ENCODE data around the gene MTUS2.
"Not testable (repeated sequence)": the region's sequence is repeated elsewhere in the genome, so short reads cannot be mapped to it uniquely, and the experiment has no call there.

The MTUS2 gene

DNA sequence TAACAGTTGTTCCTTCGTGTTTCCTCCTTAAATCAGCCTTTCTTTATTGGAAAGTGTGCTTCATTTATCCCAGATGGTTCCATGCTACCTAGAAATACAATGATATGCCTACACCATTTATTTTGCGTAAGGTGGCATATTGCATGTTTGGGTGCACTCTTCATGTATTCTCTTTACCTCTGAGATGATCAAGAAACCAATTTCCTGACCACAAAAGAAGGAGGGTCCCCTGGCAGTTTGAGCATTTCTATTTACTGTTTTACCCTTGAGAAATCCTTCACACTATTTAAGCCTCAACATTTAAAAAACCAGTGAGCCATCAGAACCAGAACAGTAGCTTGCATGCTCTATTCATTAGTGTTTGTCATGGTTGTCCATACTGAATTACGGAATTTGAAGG, 354.0 kb downstream of the MTUS2 start:
- no peak for DNase-seq

DNA sequence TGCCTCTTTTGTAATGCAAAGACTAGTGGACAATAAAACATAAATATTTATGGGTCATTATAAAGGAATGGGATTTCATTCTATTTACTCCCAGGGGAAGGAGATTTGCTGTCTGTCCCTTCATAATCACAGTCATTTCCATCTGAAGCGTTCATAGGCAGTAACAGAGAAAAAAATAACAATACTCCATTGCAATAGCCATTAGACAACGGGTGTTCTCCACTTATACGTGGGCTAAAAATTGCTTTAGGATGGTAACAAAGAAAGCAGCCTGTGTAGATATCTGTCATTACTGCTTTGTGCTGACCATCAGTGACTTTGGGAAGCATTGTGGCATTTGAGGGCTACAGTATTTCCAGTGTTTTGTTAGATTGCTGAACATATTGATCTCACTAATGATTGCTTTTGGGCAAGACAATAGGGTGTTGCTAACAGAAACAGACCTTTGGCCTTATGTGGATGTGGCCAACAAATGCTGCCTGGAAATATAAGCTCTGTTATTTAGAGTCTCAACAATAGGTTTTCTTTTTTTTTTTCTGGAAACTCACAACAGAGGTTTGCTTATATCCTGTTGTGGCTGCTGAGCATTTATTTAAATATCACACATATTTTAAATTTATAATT, 355.2 kb downstream of the MTUS2 start:
- DNase-seq = no peak

DNA sequence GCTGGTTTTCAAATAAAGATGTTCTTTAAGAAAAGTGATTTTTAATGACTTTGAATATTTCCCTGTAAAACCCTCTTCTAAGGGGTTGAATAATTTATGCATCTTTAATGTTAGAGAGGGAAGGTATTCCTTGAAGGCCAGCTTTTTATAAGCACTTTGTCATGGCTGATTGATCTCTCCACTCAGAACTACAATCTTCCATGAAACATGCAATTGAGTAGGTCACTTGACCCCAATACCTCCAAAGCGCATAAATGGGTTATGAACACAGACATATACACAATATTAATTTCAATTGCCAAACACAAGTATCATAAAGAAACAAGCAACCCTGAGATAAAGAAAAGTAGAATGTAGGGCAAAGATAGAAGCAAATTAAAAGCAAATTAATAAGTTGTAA, 359.9 kb downstream of the MTUS2 start:
- no peak for DNase-seq

DNA sequence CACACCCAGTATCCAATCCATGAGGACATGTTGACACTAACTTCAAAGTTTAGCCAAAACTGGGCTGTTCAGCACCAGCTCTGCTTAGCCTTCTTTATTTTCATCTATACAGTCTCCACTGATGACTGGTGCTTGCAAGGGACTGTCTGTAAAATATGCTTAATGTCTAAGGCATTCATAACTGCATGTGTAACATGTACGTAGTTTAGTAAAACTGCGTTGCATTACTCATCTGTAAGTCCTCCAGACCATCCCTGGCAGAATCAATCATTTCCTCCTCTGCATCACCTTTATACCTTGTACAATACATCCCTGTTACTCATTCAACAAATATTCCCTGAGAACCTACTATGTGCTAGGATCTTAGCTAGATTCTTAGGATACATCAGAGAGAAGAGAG, 362.1 kb downstream of the MTUS2 start:
- no peak for DNase-seq

DNA sequence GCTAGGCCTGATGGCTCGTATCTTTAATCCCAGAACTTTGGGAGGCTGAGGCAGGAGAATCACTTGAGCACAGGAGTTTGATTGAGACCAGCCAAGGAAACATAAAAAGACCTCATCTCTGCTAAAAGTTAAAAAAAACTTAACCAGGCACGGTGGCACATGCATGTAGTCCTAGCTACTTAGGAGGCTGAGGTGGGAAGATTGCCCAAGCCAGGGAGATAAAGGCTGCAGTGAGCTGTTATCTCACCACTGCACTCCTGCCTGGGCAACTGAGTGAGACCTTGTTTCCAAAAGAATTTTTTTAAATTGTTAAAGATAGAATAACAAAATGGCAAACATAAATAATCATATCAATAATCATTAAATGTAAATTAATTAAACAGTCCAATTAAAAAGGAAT, 365.8 kb downstream of the MTUS2 start:
- no peak for DNase-seq

DNA sequence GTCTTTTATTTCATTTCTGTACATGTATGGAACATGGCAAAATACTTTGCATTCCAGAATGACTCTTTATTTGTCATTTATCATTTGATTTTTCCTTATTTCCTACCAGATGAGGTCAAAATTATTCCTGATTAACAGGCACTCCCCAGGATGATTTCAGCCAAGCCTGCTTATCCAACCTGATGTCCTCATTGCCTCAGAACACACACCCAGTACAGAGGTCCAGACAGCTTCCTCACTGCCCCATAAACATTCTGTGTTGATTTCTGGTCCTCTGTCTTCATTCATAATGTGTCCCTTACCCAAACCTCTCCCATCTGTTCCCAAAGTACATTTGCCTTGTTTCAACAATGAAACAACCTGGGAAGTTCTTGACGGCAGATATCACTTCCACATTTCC, 367.4 kb downstream of the MTUS2 start:
- no peak for DNase-seq

DNA sequence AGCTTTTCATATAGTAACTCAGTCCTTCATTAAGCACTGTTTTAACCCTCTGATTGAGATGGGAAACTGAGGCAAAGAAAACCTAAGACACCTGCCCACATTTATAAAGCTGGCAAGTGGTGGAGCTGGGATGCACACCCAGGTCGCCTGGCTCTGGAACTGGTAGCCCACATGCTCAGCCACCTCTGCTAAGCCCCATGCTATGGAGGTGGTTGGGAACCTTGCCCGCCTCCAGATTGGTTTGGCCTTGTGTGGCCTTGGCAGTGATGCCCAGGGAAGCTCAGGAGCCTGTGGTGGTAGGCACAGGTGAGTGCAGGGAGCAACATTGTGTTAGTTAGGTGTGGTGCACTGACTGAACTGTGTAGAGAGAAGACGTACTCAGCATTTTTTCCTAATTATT, 370.2 kb downstream of the MTUS2 start:
- no peak for DNase-seq

DNA sequence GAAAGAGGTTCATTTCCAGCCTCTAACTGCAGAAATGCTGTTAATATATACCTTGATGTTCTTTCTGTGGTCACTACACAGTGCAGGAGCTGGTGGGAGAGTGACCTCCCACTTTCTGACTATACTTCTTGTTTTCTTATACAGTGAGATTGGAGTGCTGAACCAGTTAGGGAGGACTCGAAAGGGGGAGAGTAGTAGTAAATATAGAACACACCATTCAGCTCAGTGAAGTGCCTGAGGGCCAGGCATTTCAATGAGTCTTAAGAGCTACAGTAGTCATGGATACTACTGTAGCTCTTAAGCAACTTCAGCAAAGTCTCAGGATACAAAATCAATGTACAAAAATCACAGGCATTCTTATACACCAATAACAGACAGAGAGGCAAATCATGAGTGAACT, 372.9 kb downstream of the MTUS2 start:
- DNase-seq = no peak

DNA sequence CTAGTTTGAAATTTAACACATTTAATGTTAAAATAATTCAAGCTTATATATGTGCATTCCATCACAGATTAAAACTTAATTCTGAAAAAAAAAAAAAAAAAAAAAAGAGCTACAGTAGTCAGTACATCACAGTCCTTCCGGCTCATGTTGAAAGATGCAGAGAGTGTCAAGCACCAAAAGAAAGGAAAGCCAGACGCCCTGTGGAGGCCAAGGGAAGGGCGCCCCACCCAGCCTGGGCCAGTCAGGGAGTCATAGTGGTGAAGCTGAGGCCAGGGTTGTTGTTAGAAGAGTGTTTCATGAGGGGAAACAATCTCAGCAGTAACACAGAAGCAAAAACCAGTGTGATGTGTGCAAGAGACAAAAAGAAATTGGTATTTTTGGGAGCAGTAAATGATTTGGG, 375.3 kb downstream of the MTUS2 start:
- no peak for DNase-seq

DNA sequence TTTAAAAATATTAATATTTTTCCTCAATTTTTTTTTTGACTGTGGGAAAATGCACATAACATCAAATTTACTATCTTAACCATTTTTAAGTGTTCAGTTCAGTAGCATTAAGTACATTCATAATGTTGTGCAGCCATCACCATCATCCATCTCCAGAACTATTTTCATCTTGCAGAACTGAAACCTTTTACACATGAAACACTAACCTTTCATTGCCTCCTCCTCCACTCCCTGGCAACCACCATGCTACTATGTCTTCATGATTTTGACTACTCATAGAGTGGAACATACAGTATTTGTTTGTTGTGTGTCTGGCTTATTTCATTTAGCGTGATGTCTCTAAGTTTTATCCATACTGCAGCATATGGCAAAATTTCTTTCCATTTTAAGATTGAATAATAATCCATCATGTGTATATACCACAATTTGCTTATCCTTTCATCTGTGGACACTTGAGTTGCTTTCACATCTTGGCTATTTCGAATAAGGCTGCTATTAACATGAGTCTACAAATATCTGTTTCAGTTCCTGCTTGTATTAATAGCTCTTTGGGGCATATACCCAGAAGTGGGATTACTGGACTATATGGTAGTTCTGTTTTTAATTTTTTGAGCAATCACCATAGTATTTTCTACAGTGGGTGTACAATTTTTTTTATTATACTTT, 376.4 kb downstream of the MTUS2 start:
- no peak for DNase-seq

DNA sequence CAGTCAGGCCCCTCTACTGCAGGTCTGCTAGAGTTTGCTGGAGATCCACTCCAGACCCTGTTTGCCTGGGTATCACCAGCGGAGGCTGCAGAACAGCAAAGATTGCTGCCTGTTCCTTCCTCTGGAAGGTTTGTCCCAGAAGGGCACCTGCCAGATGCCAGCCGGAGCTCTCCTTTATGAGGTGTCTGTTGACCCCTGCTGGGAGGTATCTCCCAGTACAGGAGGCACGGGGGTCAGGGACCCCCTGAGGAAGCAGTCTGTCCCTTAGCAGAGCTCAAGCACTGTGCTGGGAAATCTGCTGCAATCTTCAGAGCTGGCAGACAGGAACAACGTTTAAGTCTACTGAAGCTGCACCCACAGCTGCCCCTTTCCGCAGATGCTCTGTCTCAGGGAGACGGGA, 382.6 kb downstream of the MTUS2 start:
- DNase-seq = not testable (repeated sequence)

DNA sequence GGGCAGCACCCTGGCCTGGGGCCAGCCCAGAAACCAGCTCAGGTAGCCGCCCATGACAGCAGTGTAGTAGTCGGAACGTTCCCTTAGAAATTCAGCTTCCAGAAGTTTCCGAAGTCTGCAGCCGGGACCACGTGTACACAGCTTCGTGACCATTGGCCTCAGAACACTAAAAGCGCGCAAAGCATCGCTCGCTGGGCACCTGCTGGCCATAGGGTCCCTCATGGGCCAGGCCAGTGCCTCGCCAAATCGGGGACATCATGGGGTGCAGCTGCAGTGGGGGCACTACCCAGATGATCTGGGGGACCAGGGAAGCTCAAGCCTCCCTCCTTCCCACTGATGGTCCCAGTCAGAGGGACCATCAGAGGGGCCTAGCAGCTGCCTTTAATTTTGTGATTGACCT, 384.5 kb downstream of the MTUS2 start:
- no peak for DNase-seq

DNA sequence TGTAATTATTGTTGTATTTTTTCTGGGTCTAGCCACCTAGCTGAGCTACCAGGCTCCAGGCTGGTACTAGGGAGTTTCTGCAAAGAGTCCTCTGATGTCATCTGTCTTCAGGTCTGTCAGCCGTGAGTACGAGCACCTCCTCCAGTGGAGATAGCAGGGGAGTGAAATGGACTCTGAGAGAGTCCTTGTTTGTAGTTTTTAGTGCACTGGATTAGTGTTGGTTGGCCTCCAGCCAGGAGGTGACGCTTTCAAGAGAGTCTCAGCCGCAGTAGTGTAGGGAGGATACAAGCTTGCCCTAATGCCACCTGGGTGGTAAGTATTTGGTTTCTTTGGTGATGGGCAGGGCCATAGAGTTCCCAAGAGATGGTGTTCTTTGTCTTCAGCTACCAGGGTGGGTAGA, 390.5 kb downstream of the MTUS2 start:
- DNase-seq = no peak

DNA sequence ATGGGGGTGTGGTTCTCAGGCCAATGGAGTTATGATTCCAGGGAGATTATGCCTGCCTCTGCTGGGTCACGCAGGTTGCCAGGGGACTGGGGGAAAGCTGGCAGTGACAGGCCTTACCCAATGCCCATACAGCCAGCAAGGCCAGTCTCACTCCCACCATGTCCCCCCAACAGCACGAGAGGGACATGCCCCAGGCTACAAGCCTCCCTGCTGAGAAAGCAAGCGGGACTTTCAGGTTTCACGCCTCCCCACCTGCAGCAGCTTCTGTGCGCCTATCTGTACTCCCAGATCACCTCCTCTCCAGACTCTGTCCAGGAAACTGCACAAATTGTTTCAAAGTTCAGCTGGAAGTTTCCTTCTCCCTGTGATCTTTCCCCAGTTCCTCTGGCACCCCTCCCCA, 391.0 kb downstream of the MTUS2 start:
- not testable (repeated sequence) for DNase-seq

DNA sequence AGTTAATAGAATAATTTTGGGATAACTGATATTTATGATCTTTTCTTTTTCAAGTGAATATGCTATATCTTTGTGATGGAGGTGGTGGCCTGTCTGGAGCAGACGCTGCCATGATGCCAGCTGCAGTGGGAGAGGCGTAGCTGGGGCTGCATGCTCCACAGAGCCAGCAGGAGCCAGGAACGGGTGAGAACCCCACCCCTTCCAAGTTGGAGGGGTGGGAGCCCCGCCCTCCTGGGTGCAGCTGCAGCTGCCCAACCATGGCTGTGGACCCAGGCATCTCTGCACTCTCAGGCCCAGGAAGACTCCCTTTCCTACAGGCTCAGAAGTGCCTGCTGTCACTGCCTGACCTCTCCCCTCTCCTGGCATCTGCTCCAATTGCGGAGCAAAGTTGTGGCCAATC, 402.3 kb downstream of the MTUS2 start:
- DNase-seq = no peak

DNA sequence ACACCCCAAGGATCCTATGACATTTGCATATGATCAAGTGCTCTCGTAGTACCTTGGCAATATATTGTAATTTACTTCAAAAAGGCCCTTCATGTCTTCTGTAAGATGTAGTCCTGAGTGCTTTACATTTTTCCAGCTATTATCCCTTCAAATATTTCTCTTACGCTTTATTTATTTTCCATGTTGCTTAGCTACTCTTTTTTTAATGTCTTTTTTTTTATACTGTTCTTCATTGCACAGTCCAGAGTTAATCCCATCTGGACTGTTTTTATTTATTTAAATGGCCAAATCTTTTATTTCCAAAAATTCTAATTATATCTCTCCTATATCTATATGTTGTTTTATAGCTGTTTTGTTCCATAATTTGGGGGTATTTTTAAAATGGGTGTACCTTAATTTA, 404.1 kb downstream of the MTUS2 start:
- no peak for DNase-seq

DNA sequence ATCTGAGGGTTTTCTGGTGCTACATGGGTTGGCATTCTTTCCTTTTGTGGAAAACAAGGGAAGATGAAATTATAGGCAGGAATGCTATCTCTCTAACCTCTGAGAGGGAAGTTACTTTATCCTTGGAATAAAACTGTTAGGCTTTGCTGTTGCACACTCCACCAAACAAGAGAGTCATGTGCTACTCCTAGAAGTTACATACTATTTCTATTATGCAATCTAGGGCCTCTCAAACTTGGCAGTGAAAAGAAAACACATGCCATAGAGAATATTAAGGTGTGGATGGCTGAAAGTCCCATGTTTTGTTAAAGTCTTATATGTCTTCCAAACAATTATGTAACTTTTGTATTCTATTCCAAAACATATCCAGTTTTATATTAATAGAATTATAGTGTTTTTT, 407.4 kb downstream of the MTUS2 start:
- DNase-seq = no peak

DNA sequence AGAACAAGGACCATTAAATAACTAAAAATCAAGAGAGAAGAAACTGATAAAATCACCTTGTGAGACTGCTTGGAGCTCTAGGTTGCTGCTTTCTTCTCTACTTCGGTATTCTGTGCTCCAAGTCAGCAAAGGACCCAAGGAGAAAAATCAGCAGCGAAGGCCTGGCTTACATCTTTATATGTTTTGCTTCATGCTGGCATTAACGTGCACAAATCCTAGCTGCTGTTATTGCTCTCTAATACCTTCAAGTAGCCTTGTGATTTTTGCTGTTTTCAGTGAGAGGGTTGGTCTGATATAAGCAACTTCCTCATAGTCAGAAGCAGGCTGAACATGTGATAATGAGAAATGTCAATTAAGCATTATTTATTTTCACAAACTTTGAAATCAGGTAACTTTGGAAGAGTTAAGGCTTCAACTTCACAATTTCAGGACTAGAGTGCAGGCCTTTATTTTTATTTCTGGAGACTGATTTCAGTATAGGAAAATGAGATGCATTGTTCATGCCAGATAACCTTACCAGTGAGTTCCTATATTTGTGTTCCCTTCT, 410.2 kb downstream of the MTUS2 start:
- no peak for DNase-seq

DNA sequence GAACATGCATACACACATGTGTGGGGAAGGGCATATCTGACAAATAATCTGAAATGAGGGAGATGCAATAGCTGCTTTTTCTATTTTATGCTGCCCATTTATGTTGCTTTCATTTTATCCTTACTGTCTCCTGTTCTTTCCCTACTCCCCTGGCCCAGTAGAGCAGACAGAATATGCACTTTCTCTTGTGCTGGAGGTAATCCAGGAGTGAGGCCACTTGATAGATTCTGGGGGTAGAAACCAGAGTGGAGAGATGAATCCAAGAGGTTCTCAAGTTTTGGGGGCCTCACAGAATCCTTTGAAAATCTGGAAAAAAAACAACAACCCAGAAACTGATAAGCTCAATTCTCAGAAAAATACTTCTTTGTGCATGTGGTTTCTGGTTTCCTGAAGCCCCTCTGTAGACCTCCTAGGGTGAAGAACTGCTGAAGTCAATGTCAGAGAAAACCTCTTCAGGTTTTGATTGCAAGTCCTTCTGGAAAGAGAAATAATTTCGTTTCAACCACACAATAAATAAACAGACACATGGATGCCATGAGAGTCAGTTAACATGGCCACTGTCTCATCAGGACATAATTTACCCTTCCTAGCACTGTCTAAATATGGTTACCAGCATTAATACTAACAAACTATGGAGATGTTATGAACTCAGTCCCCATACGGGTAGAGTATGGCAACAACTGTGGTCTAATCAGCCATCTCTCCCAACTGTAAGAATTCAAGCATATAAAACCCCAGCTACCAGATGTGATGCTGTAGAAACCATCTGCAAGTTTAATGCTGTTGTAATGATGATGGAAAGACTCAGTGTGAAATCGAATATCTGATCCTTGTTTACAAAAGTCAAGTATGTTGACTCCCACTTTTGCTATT, 419.8 kb downstream of the MTUS2 start:
- DNase-seq = no peak

DNA sequence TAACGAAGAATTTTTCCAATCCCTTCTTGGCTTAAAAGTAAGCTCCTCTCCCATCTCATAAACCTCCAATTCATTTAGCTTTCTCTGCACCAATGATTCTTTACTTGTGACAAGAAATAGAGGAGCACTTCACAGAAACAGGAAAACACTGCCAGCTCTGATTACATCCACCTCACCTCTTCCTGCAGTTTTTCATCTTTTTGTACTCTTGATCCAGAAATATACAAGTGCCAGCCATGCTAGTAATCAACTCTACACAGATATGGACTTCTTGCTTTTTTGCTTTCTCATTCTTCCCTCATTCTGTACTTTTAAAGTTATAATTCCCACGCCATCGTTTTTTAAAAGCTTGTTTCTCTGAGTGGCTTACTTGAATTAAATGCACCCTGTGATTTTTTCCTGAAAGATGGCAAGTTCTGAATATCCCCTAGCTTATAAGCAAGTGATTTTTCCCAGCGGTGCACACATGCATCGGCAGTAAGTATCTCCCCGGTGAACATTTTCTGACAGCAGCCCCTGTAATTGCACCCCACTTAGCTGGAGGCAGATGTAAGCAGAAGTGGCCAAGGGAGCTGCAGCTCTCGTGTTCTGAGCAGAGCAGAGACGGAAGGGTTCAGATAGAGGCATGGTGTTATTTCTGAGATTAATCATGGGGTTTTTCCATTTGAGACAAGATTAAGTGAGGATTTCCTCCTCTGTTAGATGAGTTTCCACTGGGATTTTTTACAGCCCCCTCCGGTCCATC, 434.7 kb downstream of the MTUS2 start:
- DNase-seq = no peak

DNA sequence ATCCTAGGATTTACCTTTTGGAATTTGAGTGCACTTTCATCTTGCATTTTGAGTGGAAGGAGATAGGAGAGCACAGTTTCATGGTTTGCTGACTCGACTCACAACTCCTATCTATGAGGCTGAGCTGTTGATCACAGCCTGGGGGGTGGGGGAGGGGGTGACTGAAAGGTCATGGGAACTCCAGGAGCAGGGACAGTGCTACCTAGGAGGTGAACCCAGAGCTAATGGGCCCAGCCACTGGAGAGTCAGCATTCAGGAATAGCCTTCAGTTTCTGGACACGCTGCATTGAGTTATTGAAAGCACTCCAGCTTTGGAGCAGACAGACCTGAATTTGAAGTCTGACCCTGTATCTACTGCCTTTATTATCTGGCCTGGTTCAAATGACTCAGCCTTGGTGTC, 435.4 kb downstream of the MTUS2 start:
- no peak for DNase-seq

DNA sequence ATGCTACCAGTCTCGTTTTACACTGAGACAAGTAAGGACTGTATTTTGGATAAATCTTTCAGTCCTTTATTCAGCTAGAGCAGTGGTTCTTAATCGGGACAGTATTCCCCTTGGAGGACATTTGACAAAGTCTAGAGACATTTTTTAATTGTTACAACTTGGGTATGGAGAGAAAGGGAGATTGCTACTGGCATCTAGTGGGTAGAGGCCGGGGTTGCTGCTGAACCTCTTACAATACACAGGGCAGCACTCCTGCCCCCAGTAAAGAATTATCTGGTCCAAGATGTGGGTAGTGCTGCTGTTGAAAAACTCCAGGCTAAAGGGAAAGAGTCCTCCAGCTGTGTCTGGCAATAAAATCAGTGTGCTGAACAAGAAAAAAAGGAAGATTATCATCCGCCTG, 440.5 kb downstream of the MTUS2 start:
- DNase-seq = no peak

DNA sequence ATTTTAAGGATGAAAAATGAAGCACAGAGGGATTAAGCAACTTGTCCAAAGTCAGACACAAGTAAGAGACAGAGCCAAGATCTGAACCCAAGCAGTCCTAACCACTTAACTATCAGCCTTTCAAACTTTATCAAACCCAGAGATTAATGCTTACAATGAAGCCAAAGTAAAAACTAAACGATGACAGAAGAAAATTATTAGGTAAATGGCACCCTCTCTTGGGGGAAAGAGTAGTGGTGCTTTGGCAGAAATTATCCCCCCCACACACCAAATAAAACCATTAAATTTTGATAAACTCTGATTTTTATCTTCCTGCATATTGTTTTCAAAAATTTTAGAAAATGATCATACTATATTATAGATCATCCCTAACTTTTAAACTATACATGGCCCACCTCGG, 446.1 kb downstream of the MTUS2 start:
- DNase-seq = no peak
